NB4 (cell line): ENCODE data around the gene FLVCR1.
"Not testable (repeated sequence)": the region's sequence is repeated elsewhere in the genome, so short reads cannot be mapped to it uniquely, and the experiment has no call there.

Experiments used
- DNase-seq: peaks from one replicate; pipeline ENCODE4 v3.0.0; 2010; ENCODE audit warnings: low read depth
- H3K4me3 ChIP-seq: one replicate; pipeline ENCODE4 v1.5.1; 2011; ENCODE audit warnings: mild to moderate bottlenecking, low read depth, low read length, moderate library complexity
- MYC ChIP-seq: IDR thresholded peaks from 2 replicates; pipeline ENCODE4 v1.6.1; 2011; ENCODE audit warnings: low read depth, low read length
- POLR2A ChIP-seq: IDR thresholded peaks from 2 replicates; pipeline ENCODE4 v1.6.1; 2011; ENCODE audit warnings: mild to moderate bottlenecking; ENCODE audit not compliant: insufficient read length; ENCODE audit errors: extremely low read depth
- TF ChIP-seq, protein P1 (sequence below): IDR thresholded peaks from one replicate; pipeline ENCODE4 v1.5.1; 2012; ENCODE audit warnings: low read depth, low read length
- TF ChIP-seq, protein P2 (sequence below): IDR thresholded peaks from 2 replicates; pipeline ENCODE4 v1.6.1; 2011; ENCODE audit warnings: low read depth, low read length

FLVCR1 gene

DNA sequence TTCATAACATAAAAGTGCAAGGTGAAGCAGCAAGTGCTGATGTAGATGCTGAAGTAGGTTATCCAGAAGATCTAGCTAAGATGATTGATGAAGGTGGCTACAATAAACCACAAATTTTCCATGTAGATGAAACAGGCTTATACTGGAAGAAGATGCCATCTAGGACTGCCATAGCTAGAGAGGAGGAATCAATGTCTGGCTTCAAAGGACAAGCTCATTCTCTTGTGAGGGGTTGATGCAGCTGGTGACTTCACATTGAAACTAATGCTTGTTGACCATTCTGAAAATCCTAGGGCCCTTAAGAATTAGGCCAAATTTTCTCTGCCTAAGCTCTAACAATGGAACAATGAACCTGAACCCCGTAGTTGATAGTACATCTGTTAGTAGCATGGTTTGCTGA, 34.0 kb downstream of the FLVCR1 start:
- no peak for TF ChIP-seq POLR2A
- TF ChIP-seq MYC, result no peak
- TF ChIP-seq, protein P1, sequence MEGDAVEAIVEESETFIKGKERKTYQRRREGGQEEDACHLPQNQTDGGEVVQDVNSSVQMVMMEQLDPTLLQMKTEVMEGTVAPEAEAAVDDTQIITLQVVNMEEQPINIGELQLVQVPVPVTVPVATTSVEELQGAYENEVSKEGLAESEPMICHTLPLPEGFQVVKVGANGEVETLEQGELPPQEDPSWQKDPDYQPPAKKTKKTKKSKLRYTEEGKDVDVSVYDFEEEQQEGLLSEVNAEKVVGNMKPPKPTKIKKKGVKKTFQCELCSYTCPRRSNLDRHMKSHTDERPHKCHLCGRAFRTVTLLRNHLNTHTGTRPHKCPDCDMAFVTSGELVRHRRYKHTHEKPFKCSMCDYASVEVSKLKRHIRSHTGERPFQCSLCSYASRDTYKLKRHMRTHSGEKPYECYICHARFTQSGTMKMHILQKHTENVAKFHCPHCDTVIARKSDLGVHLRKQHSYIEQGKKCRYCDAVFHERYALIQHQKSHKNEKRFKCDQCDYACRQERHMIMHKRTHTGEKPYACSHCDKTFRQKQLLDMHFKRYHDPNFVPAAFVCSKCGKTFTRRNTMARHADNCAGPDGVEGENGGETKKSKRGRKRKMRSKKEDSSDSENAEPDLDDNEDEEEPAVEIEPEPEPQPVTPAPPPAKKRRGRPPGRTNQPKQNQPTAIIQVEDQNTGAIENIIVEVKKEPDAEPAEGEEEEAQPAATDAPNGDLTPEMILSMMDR, result no peak
- TF ChIP-seq, protein P2, sequence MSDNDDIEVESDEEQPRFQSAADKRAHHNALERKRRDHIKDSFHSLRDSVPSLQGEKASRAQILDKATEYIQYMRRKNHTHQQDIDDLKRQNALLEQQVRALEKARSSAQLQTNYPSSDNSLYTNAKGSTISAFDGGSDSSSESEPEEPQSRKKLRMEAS, result no peak
- DNase-seq, result no peak
- no peak overlapping the region for H3K4me3 ChIP-seq

DNA sequence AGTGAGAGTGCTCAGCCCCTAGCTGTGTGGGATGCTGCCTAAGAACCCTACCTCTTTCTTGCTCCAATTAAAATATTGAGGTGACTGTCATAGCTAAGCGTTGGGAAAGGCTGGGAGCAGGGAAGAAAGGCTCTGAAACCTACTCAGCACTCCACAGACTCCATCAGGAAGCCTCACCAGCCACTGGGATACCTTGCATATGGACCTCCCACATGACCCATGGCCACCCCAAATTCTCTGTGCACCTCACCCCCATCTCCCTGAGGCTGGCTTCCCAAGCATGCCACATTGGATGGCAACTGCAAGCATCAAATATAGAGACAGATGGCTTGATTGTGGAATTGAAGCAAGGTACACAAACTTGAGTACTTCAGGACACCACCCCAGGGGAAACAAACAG, 41.8 kb downstream of the FLVCR1 start:
- H3K4me3 ChIP-seq, result no peak overlapping the region
- no peak for DNase-seq
- TF ChIP-seq, protein P1, result no peak
- no peak for TF ChIP-seq MYC
- TF ChIP-seq POLR2A, result no peak
- TF ChIP-seq, protein P2, result no peak

DNA sequence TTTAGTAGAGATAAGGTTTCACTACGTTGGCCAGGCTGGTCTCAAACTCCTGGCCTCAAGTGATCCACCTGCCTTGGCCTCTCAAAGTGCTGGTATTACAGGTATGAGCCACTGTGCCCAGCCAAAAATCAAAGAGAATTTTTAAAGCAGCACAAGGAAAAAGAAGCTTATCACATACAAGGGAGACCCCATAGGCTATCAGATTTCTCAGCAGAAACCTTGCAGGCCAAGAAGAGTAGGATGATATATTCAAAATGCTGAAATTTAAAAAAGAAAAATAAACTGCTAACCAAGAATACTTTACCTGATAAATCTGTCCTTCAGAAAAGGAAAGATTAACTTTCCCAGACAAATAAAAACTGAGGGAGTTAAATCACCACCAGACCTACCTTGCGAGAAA, 43.2 kb downstream of the FLVCR1 start:
- no peak overlapping the region for H3K4me3 ChIP-seq
- no peak for TF ChIP-seq POLR2A
- TF ChIP-seq, protein P2, result no peak
- no peak for TF ChIP-seq MYC
- TF ChIP-seq, protein P1, result no peak
- no peak for DNase-seq

DNA sequence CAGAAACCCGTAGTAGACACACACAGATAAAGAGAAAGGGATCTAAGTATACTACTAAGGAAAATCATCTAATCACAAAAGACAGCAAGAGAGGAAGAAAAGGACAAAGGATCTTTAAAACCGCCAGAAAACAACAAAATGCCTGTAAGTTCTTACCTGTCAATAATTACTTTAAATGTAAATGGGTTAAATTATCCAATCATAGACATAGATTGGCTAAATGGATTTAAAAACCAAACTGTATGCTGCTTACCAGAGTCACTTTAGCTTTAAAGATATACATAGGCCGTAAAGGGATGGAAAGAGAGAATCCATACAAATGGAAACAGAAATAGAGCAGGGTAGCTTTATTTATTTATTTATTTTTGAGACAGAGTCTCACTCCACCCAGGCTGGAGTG, 44.0 kb downstream of the FLVCR1 start:
- DNase-seq, result no peak
- H3K4me3 ChIP-seq, result no peak overlapping the region
- TF ChIP-seq POLR2A (no peak), MYC (no peak)
- TF ChIP-seq, protein P2, result no peak
- TF ChIP-seq, protein P1, result no peak

DNA sequence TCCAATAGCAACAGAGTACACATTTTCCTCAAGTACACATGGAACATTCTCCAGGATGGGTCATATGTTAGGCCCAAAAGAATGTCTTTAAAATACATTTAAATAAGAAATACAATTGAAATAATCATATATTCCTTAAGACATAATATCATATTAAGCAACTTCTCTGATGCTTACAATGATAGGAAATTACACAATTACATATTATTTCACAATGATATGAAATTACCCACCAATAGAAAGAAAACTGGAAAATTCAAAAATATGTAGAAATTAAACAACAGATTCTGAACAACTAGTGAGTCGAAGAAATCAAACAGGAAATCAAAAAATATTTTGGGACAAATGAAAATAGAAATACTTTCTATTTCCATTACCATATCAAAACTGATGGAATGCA, 45.6 kb downstream of the FLVCR1 start:
- no peak overlapping the region for H3K4me3 ChIP-seq
- DNase-seq, result no peak
- TF ChIP-seq, protein P2, result no peak
- TF ChIP-seq MYC (no peak), POLR2A (no peak)
- TF ChIP-seq, protein P1, result no peak

DNA sequence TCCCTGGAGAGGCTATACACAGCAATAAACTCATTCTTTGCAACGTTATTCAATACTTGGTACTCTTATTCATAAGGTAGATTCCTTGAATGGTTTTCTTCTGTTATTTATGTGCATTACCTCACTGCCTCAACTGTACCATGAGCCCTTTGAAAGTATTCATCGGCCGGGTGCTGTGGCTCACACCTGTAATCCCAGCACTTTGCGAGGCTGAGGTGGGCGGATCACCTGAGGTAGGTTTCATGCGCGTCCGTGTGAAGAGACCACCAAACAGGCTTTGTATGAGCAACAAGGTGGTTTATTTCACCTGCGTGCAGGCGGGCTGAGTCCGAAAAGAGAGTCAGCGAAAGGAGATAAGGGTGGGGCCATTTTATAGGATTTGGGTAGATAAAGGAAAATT, 50.0 kb downstream of the FLVCR1 start:
- DNase-seq, H3K4me3 ChIP-seq: not testable (repeated sequence)
